NB4 (cell line): ENCODE measurements around the gene NECTIN2.
"Not testable (repeated sequence)": the region's sequence is repeated elsewhere in the genome, so short reads cannot be mapped to it uniquely, and the experiment has no call there.

ENCODE experiments used
- DNase-seq: peaks from one replicate; pipeline ENCODE4 v3.0.0; 2010; ENCODE audit warnings: low read depth
- H3K4me3 ChIP-seq: one replicate; pipeline ENCODE4 v1.5.1; 2011; ENCODE audit warnings: mild to moderate bottlenecking, low read depth, low read length, moderate library complexity
- CTCF ChIP-seq: IDR thresholded peaks from one replicate; pipeline ENCODE4 v1.5.1; 2012; ENCODE audit warnings: low read depth, low read length
- MAX ChIP-seq: IDR thresholded peaks from 2 replicates; pipeline ENCODE4 v1.6.1; 2011; ENCODE audit warnings: low read depth, low read length
- MYC ChIP-seq: IDR thresholded peaks from 2 replicates; pipeline ENCODE4 v1.6.1; 2011; ENCODE audit warnings: low read depth, low read length
- POLR2A ChIP-seq: IDR thresholded peaks from 2 replicates; pipeline ENCODE4 v1.6.1; 2011; ENCODE audit warnings: mild to moderate bottlenecking; ENCODE audit not compliant: insufficient read length; ENCODE audit errors: extremely low read depth

Gene NECTIN2

GRCh38 chr19:44857837-44858236 lies 11.7 kb downstream of the NECTIN2 start:
- no peak for DNase-seq
- TF ChIP-seq MAX (no peak), CTCF (no peak), MYC (no peak)
- no peak overlapping the region for H3K4me3 ChIP-seq

GRCh38 chr19:44861576-44861975 lies 15.5 kb downstream of the NECTIN2 start:
- H3K4me3 ChIP-seq, DNase-seq: not testable (repeated sequence)

- TF ChIP-seq POLR2A: no peak
- no peak for TF ChIP-seq CTCF
- no peak overlapping the region for H3K4me3 ChIP-seq
- DNase-seq: no peak
Observed at GRCh38 chr19:44863990-44864389, 17.9 kb downstream of the NECTIN2 start.

- H3K4me3 ChIP-seq: no peak overlapping the region
- TF ChIP-seq MYC (no peak), MAX (no peak), POLR2A (no peak), CTCF (no peak)
- no peak for DNase-seq
Observed at GRCh38 chr19:44865196-44865767, 19.2 kb downstream of the NECTIN2 start.

GRCh38 chr19:44866664-44867063 lies 20.6 kb downstream of the NECTIN2 start:
- no peak overlapping the region for H3K4me3 ChIP-seq
- TF ChIP-seq CTCF (no peak), MAX (no peak), MYC (no peak), POLR2A (no peak)
- DNase-seq: no peak

- DNase-seq: no peak
- TF ChIP-seq POLR2A (no peak), MYC (no peak), MAX (no peak), CTCF (no peak)
- H3K4me3 ChIP-seq: no peak overlapping the region
Observed at GRCh38 chr19:44867578-44867977, 21.5 kb downstream of the NECTIN2 start.
